H1 (cell line): ENCODE data around the gene C3orf80. TPM values are rescaled to one million over a fixed set of nuclear protein-coding genes. Genes with fewer than 3 reads are reported as not detected.

Experiments used
- CTCF ChIA-PET: fragments of 300-600 bp; sonication (Branson Sonifier 250); formaldehyde crosslinking; loops from one replicate; lab custom pipeline; 2021; ENCODE audit not compliant: partially characterized antibody; lab: Charles Lee
- POLR2A ChIA-PET: fragments of 300-600 bp; sonication (Branson Sonifier 250); formaldehyde crosslinking; loops from one replicate; lab custom pipeline; 2021; ENCODE audit warnings: inconsistent platforms; ENCODE audit not compliant: partially characterized antibody; lab: Charles Lee
- DNase-seq, 2 experiments: peaks; one replicate each; pipeline versions ENCODE4 v3.0.0 to v3.0.0-alpha.2; 2010 to 2022; ENCODE audit warnings: low spot score in 2 of 2, low read depth in 1 of 2, mixed read lengths in 1 of 2
- FAIRE-seq: peaks from 2 replicates; lab custom pipeline; 2011; peaks lifted over from hg19 to GRCh38; lab: Jason Lieb, UNC
- H2AFZ ChIP-seq: 2 replicates; pipeline ENCODE4 v1.8.1; 2012; ENCODE audit warnings: low read length, inconsistent platforms
- H2AK5ac ChIP-seq: 2 replicates; pipeline ENCODE4 v1.6.1; 2013; ENCODE audit warnings: low read depth, low read length
- H2BK120ac ChIP-seq: replicated peaks from 2 replicates; pipeline ENCODE3; 2013; ENCODE audit warnings: low read depth, low read length, inconsistent platforms
- H2BK12ac ChIP-seq: 2 replicates; pipeline ENCODE4 v1.6.1; 2013; ENCODE audit warnings: low read depth, low read length
- H2BK15ac ChIP-seq: 2 replicates; pipeline ENCODE4 v1.6.1; 2013; ENCODE audit warnings: low read length
- H2BK20ac ChIP-seq: 2 replicates; pipeline ENCODE4 v1.6.1; 2013; ENCODE audit warnings: low read length
- H2BK5ac ChIP-seq: 2 replicates; pipeline ENCODE4 v1.6.1; 2013; ENCODE audit warnings: low read depth, low read length
- H3K14ac ChIP-seq: 2 replicates; pipeline ENCODE4 v1.6.1; 2013; ENCODE audit warnings: inconsistent platforms; ENCODE audit not compliant: insufficient read length
- H3K18ac ChIP-seq: 2 replicates; pipeline ENCODE4 v1.6.1; 2013; ENCODE audit warnings: low read length; ENCODE audit errors: extremely low read depth
- H3K23ac ChIP-seq: 2 replicates; pipeline ENCODE4 v1.6.1; 2013; ENCODE audit warnings: inconsistent platforms; ENCODE audit not compliant: insufficient read length
- H3K23me2 ChIP-seq: 2 replicates; pipeline ENCODE4 v1.6.1; 2013; ENCODE audit warnings: low read depth, low read length
- H3K27ac ChIP-seq: 2 replicates; pipeline ENCODE4 v1.6.1; 2011; ENCODE audit warnings: low read depth, low read length, inconsistent platforms
- H3K27me3 ChIP-seq, 4 experiments: replicated peaks in 1 of 4; 1 replicate in 1 of 4; 2 replicates in 3 of 4; pipeline versions ENCODE4 v1.6.1 to v1.8.1; 2011 to 2013; ENCODE audit warnings: low read length in 3 of 4, mild to moderate bottlenecking in 3 of 4, inconsistent platforms in 2 of 4, mixed read lengths in 2 of 4, moderate library complexity in 1 of 4; ENCODE audit not compliant: control insufficient read depth in 3 of 4, insufficient read depth in 3 of 4; ENCODE audit errors: extremely low read depth in 1 of 4
- H3K36me3 ChIP-seq, 4 experiments: 2 replicates each; pipeline versions ENCODE4 v1.6.1 to v1.8.1; 2011 to 2013; ENCODE audit warnings: mild to moderate bottlenecking in 4 of 4, low read length in 3 of 4, moderate library complexity in 2 of 4, control low read depth in 1 of 4, inconsistent platforms in 1 of 4; ENCODE audit not compliant: insufficient read depth in 4 of 4, control insufficient read depth in 2 of 4
- H3K4ac ChIP-seq: replicated peaks from 2 replicates; pipeline ENCODE3; 2013; ENCODE audit warnings: low read length, low read depth, mixed read lengths, inconsistent platforms; ENCODE audit not compliant: insufficient read length
- H3K4me1 ChIP-seq, 4 experiments: replicated peaks in 1 of 4; 1 replicate in 1 of 4; 2 replicates in 3 of 4; pipeline versions ENCODE4 v1.6.1 to v1.8.1; 2011 to 2013; ENCODE audit warnings: low read length in 3 of 4, inconsistent platforms in 2 of 4, mixed read lengths in 1 of 4; ENCODE audit not compliant: insufficient read depth in 4 of 4, control insufficient read depth in 3 of 4
- H3K4me2 ChIP-seq, 2 experiments: 2 replicates each; pipeline versions ENCODE4 v1.6.1 to v1.8.1; 2011 to 2013; ENCODE audit warnings: low read depth in 2 of 2, low read length in 2 of 2, control low read depth in 1 of 2, inconsistent platforms in 1 of 2, mild to moderate bottlenecking in 1 of 2; ENCODE audit not compliant: insufficient read depth in 1 of 2
- H3K4me3 ChIP-seq, 4 experiments: fragments of 200-600, 300-600 bp in 1 of 4; sonication (generic), shearing (Covaris generic), sonication (Bioruptor Twin) in 1 of 4; 2 replicates each; pipeline versions ENCODE4 v1.5.1 to v1.8.1; 2011 to 2016; ENCODE audit warnings: low read length in 4 of 4, low read depth in 3 of 4, control low read depth in 2 of 4, inconsistent platforms in 2 of 4, mild to moderate bottlenecking in 2 of 4, mixed read lengths in 1 of 4, moderate library complexity in 1 of 4; ENCODE audit not compliant: insufficient read depth in 2 of 4; ENCODE audit errors: extremely low read depth in 1 of 4
- H3K56ac ChIP-seq: replicated peaks from 2 replicates; pipeline ENCODE3; 2013; ENCODE audit warnings: low read depth, mild to moderate bottlenecking, mixed read lengths, low read length, inconsistent platforms; ENCODE audit not compliant: insufficient read length
- H3K79me1 ChIP-seq: 2 replicates; pipeline ENCODE4 v1.6.1; 2013; ENCODE audit warnings: low read depth, low read length, control low read depth
- H3K79me2 ChIP-seq, 2 experiments: 2 replicates each; pipeline versions ENCODE4 v1.6.1 to v1.8.1; 2012 to 2013; ENCODE audit warnings: low read length in 2 of 2, mild to moderate bottlenecking in 2 of 2, inconsistent platforms in 1 of 2; ENCODE audit not compliant: insufficient read depth in 2 of 2, control insufficient read depth in 1 of 2
- H3K9ac ChIP-seq, 4 experiments: replicated peaks in 1 of 4; 1 replicate in 1 of 4; 2 replicates in 3 of 4; pipeline versions ENCODE4 v1.6.1 to v1.8.1; 2011 to 2013; ENCODE audit warnings: low read depth in 3 of 4, low read length in 3 of 4, control low read depth in 2 of 4, mild to moderate bottlenecking in 2 of 4, moderate library complexity in 2 of 4, inconsistent platforms in 1 of 4; ENCODE audit errors: extremely low read depth in 1 of 4
- H3K9me3 ChIP-seq, 2 experiments: 2 replicates each; pipeline versions ENCODE4 v1.6.1 to v1.8.1; 2012 to 2013; ENCODE audit warnings: mild to moderate bottlenecking in 2 of 2, moderate library complexity in 2 of 2, control low read depth in 1 of 2, inconsistent platforms in 1 of 2, low read depth in 1 of 2, low read length in 1 of 2, mixed read lengths in 1 of 2; ENCODE audit not compliant: insufficient read depth in 2 of 2
- H4K20me1 ChIP-seq, 2 experiments: replicated peaks in 1 of 2; 2 replicates each; pipeline versions ENCODE3 to v1.8.1; 2011 to 2013; ENCODE audit warnings: inconsistent platforms in 2 of 2, low read length in 2 of 2, mild to moderate bottlenecking in 1 of 2; ENCODE audit not compliant: insufficient read depth in 2 of 2, control insufficient read depth in 1 of 2
- H4K5ac ChIP-seq: 2 replicates; pipeline ENCODE4 v1.6.1; 2013; ENCODE audit warnings: low read length, low read depth, mixed read lengths, inconsistent platforms; ENCODE audit not compliant: insufficient read length
- H4K8ac ChIP-seq: 2 replicates; pipeline ENCODE4 v1.8.0; 2013; ENCODE audit warnings: mild to moderate bottlenecking, moderate library complexity, low read length, inconsistent platforms; ENCODE audit not compliant: insufficient read depth; ENCODE audit errors: extremely low read depth
- H4K91ac ChIP-seq: replicated peaks from 2 replicates; pipeline ENCODE3; 2013; ENCODE audit warnings: low read length, mixed read lengths, inconsistent platforms; ENCODE audit not compliant: insufficient read length
- ASH2L ChIP-seq: fragments of 200-600, 300-600 bp; sonication (generic); IDR thresholded peaks from one replicate; pipeline ENCODE4 v1.7.1; 2017; ENCODE audit warnings: low read length
- BACH1 ChIP-seq: IDR thresholded peaks from 2 replicates; pipeline ENCODE4 v1.6.1; 2012; ENCODE audit warnings: low read length, improper control_type of control experiment
- CTCF ChIP-seq, 3 experiments: IDR thresholded peaks; 1 replicate in 2 of 3; 2 replicates in 1 of 3; pipeline versions ENCODE4 v1.5.1 to v1.6.1; 2011; ENCODE audit warnings: low read length in 3 of 3, mild to moderate bottlenecking in 3 of 3, inconsistent platforms in 2 of 3, low read depth in 1 of 3, moderate library complexity in 1 of 3; ENCODE audit not compliant: insufficient read depth in 1 of 3; ENCODE audit errors: control extremely low read depth in 1 of 3
- FOSL1 ChIP-seq: IDR thresholded peaks from 2 replicates; pipeline ENCODE4 v1.6.1; 2011; ENCODE audit warnings: mild to moderate bottlenecking, low read depth, low read length, moderate library complexity; ENCODE audit not compliant: insufficient read depth
- KDM1A ChIP-seq: fragments of 200-600, 300-600 bp; sonication (generic); IDR thresholded peaks from 2 replicates; pipeline ENCODE4 v1.7.1; 2016; ENCODE audit warnings: mild to moderate bottlenecking, low read length, borderline replicate concordance
- MAFK ChIP-seq: IDR thresholded peaks from 2 replicates; pipeline ENCODE4 v1.6.1; 2012; ENCODE audit warnings: low read depth, mild to moderate bottlenecking, improper control_type of control experiment, low read length
- WGBS, 2 experiments: shearing (Covaris generic) in 1 of 2; methylation state at CpG; one replicate each; pipeline versions ENCODE4 v1.1.6 to v1.1.7; 2013 to 2015; ENCODE audit warnings: low lambda C conversion rate in 2 of 2, mixed read lengths in 2 of 2, inconsistent platforms in 1 of 2, low coverage in 1 of 2, missing lambda C conversion rate in 1 of 2; ENCODE audit not compliant: insufficient replicate concordance in 2 of 2, insufficient coverage in 1 of 2, insufficient read length in 1 of 2; ENCODE audit errors: extremely low coverage in 1 of 2, missing lambda C conversion rate in 1 of 2; 5-methylcytosine and 5-hydroxymethylcytosine counted together
- long read RNA-seq, 2 experiments: library from RNA in 1 of 2; library from capped mRNA in 1 of 2; stranded (forward); transcript quantifications; one replicate each; pipeline ENCODE4 v2.0.0, GENCODE V29; 2021; ENCODE audit warnings: inconsistent platforms in 1 of 2
- polyA minus RNA-seq, 3 experiments: library from RNA; depleted of rRNA, polyadenylated mRNA; stranded (reverse); fragments of >200 nt; gene quantifications; 1 replicate in 2 of 3; 2 replicates in 1 of 3; pipeline ENCODE4 v1.2.3, GENCODE V29; 2011
- polyA plus RNA-seq, 7 experiments: library from polyadenylated mRNA; depleted of rRNA in 3 of 7; stranded (reverse) in 5 of 7; unstranded in 2 of 7; fragments of >200 nt in 5 of 7; fragments of 200-250 nt in 2 of 7; gene quantifications; 1 replicate in 5 of 7; 2 replicates in 1 of 7; 4 replicates in 1 of 7; pipeline versions ENCODE4 v1.2.1 to v1.2.3, GENCODE V29; 2011 to 2013; ENCODE audit warnings: missing spikeins in 2 of 7, mixed read lengths in 2 of 7
- total RNA-seq: library from RNA; stranded (reverse); fragmentation: NEBNext Ultra II Directional; extraction: Animal tissue kit (Norgen Biotek cat#: 25700); gene quantifications from 2 replicates; pipeline ENCODE4 v1.2.1, GENCODE V29; 2021

The C3orf80 gene
- 1.1 TPM in 2 replicates for total RNA-seq
- polyA plus RNA-seq (2011; rRNA removed), result 0.46 and 0.57 TPM in 2 replicates
- polyA plus RNA-seq (2011; cell fraction: cytosol; rRNA removed), result 0.54 TPM
- polyA plus RNA-seq (2011; cell fraction: nucleus; rRNA removed), result 0.94 TPM
- 0.52 to 0.72 TPM (median 0.66 TPM) in 4 replicates for polyA plus RNA-seq (2012, experiment 1 of 2)
- 0.16 TPM for polyA plus RNA-seq (2012, experiment 2 of 2)
- polyA plus RNA-seq (2013, experiment 1 of 2), result 0.43 TPM
- polyA plus RNA-seq (2013, experiment 2 of 2), result 0.50 TPM
- 0.29 and 0.32 TPM in 2 replicates for polyA minus RNA-seq (2011; rRNA and poly(A)+ RNA removed)
- 0.73 TPM for polyA minus RNA-seq (2011; cell fraction: cytosol; rRNA and poly(A)+ RNA removed)
- polyA minus RNA-seq (2011; cell fraction: nucleus; rRNA and poly(A)+ RNA removed), result 1.7 TPM
- long read RNA-seq, experiment 1, partial matches to known transcripts, result 0 of 2 reads
- long read RNA-seq, experiment 1, other reads (novel, unspliced or antisense), result 0 of 2 reads
- long read RNA-seq, experiment 2, result 0 reads

GRCh38 chr3:160225176-160226025 is at the start of gene C3orf80:
Gene C3orf80 (plus strand): TSS chr3:160225422. CDS start chr3:160225636, 214 bp downstream.
- Histone ChIP-seq H3K23me2 (peaks cover 18% of the 10 kb centered on the region), H2BK15ac (peak within 1 kb of the TSS; percentile 76; the same call in 1 of the 2 replicates), H2AK5ac (no peak within 1 kb of the TSS), H3K79me2 (no peaks in the 10 kb centered on the region), H3K23ac (no peak within 1 kb of the TSS), H4K91ac (peak within 1 kb of the TSS; percentile 76), H2BK12ac (no peak within 1 kb of the TSS), H3K4me1 (peaks cover 3 to 14% (median 6%) of the 10 kb centered on the region in 4 experiments), H3K14ac (no peak within 1 kb of the TSS), H2BK5ac (no peak within 1 kb of the TSS), H2BK120ac (no peak within 1 kb of the TSS), H3K27ac (no peak within 1 kb of the TSS), H4K20me1 (no peaks in the 10 kb centered on the region), H3K36me3 (peaks cover 0 to 2% (median 0%) of the 10 kb centered on the region in 4 experiments; a peak in 1 of 8 replicates), H3K4ac (no peak within 1 kb of the TSS), H4K5ac (no peak within 1 kb of the TSS), H3K9ac (peak within 1 kb of the TSS in 2 of 4 experiments; percentile 18 to 50; a peak in 1 of 7 replicates), H3K79me1 (no peaks in the 10 kb centered on the region), H4K8ac (peak within 1 kb of the TSS; percentile 87), H3K4me2 (peak within 1 kb of the TSS; percentile 92 to 97), H3K56ac (no peak within 1 kb of the TSS), H2BK20ac (no peak within 1 kb of the TSS), H3K18ac (peak within 1 kb of the TSS; percentile 84; the same call in 1 of the 2 replicates), H2AFZ (peak within 1 kb of the TSS; percentile 92; the same call in 1 of the 2 replicates), H3K27me3 (peaks cover 18 to 44% (median 34%) of the 10 kb centered on the region in 4 experiments), H3K4me3 (peak within 1 kb of the TSS; percentile 46 to 66 (median 55)), H3K9me3 (no peaks in the 10 kb centered on the region)
- WGBS, 2 experiments, result 3% methylated on average over 65 of the region's 104 CpGs; no CpG with 5 or more reads in 1 of the 2 experiments
- ChIA-PET CTCF (interaction anchor here (0.7 to 2.7 kb wide), 13 partner anchors 9 to 238 kb away, joined by 3 to 6 read pairs (median 3); no protein-coding TSS in a partner anchor), POLR2A (interaction anchor here (1.0 to 3.4 kb wide), 7 partner anchors 9 to 224 kb away, joined by 3 to 13 read pairs (median 4); partner anchors contain the start of genes SMC4 and TRIM59)
- FAIRE-seq, result no peak
- DNase-seq, result peak in 1 of 2 experiments; percentile 85
- TF ChIP-seq MAFK (no peak), CTCF (IDR thresholded peaks at IDR 0.05; ENCODE audit: control extremely low read depth in 1 of 3, insufficient read depth in 1 of 3, low read depth in 1 of 3, low read length in 3 of 3) (peak in 2 of 3 experiments; percentile 16 to 20; a peak in 2 of 4 replicates), KDM1A (no peak), BACH1 (no peak; the same call in none of the 2 replicates), ASH2L (peak; percentile 38), FOSL1 (no peak)
